GM12864 (cell line): ENCODE results near the gene GAK.
"Not testable (repeated sequence)": the region's sequence is repeated elsewhere in the genome, so short reads cannot be mapped to it uniquely, and the experiment has no call there.

Experiments
- DNase-seq: peaks from one replicate; pipeline ENCODE4 v3.0.0-alpha.2; 2011; ENCODE audit warnings: low read depth
- H3K4me3 ChIP-seq: 2 replicates; pipeline ENCODE4 v1.5.1; 2011; ENCODE audit warnings: mild to moderate bottlenecking, low read depth, low read length, control low read depth
- TF ChIP-seq, protein P1 (sequence below): IDR thresholded peaks from 2 replicates; pipeline ENCODE4 v1.5.1; 2011; ENCODE audit warnings: low read depth, mild to moderate bottlenecking, moderate library complexity, low read length, control low read depth, inconsistent platforms; ENCODE audit errors: missing control alignments

The GAK gene

DNA sequence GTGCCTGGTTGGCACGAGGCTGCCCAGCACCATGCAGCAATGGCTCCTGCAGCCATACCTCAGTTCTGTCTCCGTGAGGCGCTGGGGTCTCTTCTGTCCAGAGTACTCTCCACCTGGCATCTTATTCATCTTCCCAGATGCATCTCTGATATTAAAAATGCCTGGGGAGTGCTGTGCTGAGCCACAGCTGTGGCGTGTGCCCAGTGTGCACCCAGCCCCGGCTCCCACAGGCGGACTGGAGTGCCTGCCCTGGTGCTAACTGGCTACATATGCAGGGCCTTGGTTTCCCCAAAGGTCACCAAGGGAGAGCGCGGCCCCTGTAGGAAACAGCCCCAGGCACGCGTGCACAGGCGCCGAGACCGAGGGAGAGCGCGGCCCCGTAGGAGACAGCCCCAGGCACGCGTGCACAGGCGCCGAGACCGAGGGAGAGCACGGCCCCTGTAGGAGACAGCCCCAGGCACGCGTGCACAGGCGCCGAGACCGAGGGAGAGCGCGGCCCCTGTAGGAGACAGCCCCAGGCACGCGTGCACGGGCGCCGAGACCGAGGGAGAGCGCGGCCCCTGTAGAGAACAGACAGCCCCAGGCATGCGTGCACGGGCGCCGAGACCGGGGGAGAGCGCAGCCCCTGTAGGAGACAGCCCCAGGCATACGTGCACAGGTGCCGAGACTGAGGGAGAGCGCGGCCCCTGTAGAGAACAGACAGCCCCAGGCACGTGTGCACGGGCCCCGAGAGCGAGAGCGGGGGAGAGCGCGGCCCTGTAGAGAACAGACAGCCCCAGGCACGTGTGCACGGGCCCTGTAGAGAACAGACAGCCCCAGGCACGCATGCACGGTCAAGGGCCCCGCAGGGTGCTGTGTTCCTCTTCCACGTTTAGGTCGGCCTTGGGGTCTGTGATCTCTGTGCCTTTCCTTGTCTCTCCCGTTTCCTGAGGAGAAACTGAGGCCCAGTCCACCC is 14.7 kb upstream of the GAK start:
- H3K4me3 ChIP-seq: no peak overlapping the region
- DNase-seq: no peak
- TF ChIP-seq, protein P1, sequence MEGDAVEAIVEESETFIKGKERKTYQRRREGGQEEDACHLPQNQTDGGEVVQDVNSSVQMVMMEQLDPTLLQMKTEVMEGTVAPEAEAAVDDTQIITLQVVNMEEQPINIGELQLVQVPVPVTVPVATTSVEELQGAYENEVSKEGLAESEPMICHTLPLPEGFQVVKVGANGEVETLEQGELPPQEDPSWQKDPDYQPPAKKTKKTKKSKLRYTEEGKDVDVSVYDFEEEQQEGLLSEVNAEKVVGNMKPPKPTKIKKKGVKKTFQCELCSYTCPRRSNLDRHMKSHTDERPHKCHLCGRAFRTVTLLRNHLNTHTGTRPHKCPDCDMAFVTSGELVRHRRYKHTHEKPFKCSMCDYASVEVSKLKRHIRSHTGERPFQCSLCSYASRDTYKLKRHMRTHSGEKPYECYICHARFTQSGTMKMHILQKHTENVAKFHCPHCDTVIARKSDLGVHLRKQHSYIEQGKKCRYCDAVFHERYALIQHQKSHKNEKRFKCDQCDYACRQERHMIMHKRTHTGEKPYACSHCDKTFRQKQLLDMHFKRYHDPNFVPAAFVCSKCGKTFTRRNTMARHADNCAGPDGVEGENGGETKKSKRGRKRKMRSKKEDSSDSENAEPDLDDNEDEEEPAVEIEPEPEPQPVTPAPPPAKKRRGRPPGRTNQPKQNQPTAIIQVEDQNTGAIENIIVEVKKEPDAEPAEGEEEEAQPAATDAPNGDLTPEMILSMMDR: no peak

DNA sequence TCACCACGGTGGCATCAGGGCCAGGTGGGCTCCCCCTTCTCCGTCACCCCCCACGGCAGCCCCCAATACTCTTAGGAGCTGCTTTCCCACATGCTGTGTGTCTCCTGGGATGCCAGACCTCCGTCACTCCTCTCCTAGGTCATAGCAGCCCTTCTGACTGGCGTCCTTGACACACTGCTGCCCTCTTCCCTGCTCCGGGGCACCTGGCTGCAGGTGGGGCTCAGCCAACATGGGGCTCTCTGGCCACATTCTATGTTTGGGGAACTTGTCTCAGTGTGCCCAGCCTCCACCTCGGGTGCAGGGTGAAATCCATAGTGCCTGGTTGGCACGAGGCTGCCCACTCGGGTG is 14.0 kb upstream of the GAK start:
- no peak overlapping the region for H3K4me3 ChIP-seq
- TF ChIP-seq, protein P1: no peak
- no peak for DNase-seq

DNA sequence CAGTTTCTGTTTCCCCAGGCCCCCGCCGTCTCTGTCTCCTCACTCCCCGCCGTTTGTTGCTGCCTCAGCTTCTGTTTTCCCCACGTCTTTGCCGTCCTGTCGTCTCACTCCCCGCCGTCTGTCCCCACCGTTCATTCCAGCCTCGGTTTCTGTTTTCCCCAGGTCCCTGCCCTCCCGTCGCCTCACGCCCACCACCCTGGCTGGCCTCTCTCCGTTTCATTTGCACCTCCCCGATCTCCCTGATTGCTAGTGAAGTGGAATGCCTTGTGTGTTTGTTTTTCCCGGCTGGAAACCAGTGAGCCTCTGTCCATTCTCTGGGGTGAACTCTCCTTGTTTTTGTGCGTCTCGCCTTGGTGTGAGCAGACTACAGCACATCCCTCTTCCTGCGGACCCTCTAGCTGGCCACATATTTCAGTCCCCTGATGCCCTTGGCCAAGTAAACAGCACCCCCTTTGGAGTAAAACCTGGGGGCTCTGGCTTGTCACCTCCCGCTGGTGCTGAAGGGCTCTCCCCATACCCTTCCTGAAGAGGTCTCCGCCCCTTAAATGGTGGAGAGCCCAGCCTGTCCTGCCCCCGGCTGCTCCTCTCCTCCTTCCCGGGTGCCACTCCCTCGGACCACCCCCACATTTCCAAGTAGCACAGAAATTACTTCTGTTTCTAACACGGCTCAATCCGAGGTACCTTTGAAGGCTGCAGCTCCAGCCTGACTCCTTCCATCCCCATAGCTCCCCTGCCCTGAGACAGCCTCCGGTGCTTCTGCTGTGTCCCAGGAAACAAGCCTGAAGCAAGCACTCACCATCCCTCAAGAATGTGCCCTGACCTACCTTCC is 13.4 kb upstream of the GAK start:
- TF ChIP-seq, protein P1: no peak
- no peak for DNase-seq
- no peak overlapping the region for H3K4me3 ChIP-seq

DNA sequence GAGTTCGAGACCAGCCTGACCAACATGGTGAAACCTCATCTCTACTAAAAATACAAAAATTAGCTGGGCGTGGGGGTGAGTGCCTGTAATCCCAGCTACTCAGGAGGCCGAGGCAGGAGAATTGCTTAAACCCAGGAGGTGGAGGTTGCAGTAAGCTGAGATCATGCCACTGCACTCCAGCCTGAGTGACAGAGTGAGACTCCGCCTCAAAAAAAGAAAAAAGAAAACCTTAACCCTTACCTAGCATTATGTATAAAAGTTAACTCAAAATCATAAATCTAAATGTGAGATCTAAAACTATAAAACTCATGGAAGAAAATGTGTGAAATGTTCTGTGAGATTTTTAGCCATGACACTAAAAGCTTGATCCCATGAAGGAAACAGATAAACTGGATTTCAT is 7.4 kb upstream of the GAK start:
- H3K4me3 ChIP-seq, DNase-seq: not testable (repeated sequence)

DNA sequence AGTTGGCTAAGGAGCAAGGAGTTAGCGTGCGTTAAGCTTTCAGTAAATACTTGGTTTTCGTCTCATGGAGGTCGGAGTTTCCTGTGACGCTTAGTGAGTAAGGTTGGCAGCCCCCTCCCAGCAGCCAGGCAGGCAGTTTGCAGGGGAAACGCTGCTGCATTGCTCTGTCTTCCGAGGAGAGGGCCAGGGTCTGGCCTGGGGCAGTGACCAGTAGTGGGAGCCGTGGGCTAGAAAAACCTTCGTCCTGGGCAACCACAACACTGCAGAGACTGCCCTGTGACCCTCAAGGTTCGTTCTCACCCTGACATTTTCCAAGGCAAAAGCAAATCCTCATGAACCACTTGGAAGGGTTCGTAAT is 576 bp upstream of the GAK start:
- TF ChIP-seq, protein P1: no peak
- no peak for DNase-seq
- peak overlapping the region; percentile 73 for H3K4me3 ChIP-seq

DNA sequence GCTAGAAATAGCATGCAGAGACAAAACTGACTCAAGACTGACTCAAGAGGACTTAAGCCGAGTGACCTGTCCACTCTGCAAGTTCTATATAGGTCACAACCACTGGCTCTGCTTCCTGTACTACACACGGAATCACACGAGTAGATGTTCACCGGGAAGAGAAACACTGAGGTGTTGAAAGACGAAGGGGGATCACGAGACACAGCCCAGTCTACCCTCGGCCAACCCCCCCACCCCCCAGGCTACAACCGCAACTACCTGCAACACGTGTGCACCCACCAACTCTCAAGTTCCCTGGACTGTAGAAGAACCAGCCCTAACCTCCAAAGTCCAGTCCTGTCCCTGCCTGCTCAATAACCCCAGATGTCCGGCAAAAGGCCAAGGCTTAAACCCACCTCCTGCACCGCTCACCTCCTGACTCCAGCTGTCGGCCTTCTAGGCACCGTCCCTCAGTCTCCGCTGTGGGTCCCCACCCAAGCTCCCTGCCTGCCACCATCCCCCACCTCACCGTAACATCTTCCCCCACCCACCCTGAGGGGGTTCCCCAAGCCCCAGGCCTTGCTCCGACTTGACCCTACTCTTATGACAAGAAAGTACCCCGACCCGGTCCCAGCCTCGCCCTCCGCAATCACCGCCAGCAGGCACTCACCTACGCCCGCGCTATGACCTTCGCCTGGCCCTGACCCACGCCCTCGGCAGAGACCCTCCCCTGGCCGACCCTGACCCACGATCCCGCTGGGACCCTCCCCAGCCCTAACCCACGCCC is 739 bp downstream of the GAK start:
- H3K4me3 ChIP-seq: peak overlapping the region; percentile 73
- no peak for DNase-seq
- TF ChIP-seq, protein P1: no peak

DNA sequence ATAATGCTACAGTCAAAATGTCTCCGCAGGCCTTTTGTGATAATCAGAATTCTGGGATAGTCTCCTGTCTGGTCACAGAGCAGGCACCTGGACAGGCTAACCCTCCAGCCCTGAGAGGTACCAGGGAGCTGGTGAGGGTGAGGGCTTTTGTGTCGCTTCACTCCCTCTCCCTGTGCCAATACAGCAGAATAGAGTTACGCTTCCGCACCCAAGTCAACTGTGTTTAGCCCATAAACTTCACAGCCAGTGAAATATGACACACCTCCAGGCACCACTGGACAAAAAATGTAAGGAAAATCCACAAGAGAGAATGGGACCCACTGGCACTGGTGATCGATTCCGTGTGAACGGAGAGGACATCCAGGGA is 1.3 kb downstream of the GAK start:
- DNase-seq: no peak
- TF ChIP-seq, protein P1: no peak
- H3K4me3 ChIP-seq: peak overlapping the region; percentile 73
